Astrocyte of the spinal cord (primary cell): ENCODE results near the gene MPP2.

Experiments
- DNase-seq: peaks from one replicate; pipeline ENCODE4 v3.0.0; 2011; ENCODE audit warnings: low read depth, low spot score
- H3K4me3 ChIP-seq: 2 replicates; pipeline ENCODE4 v1.5.1; 2011; ENCODE audit warnings: low read depth, mild to moderate bottlenecking, low read length, moderate library complexity
- in situ Hi-C: cut with HindIII; loops from 2 replicates; pipeline ENCODE4 v1.10.0; 2017; ENCODE audit warnings: low sequenced_read_pairs
- TF ChIP-seq, protein P1 (sequence below): IDR thresholded peaks from 2 replicates; pipeline ENCODE4 v1.5.1; 2012; ENCODE audit warnings: low read depth, mild to moderate bottlenecking, low read length, inconsistent platforms

The MPP2 gene

DNA sequence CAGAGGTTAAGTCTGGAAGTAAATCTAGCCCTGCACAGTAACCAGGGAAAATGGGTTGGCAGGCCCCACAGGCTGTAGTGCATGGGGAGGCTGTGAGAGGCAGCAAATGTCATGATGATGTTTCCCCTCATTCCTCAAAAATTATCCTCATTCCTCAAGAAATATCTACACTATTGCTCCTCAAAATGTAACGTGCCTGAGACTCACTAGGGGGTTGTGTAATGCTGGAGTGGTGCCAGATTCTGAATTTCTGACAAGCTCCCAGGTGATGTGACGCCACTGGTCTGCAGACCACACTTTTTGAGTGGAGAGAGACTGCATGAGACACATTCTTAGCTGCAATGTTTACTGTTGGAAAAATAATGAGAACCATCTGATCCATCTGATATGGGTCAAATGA, 73.2 kb downstream of the MPP2 start:
- in situ Hi-C loops: no loop called here
- no peak overlapping the region for H3K4me3 ChIP-seq
- TF ChIP-seq, protein P1, sequence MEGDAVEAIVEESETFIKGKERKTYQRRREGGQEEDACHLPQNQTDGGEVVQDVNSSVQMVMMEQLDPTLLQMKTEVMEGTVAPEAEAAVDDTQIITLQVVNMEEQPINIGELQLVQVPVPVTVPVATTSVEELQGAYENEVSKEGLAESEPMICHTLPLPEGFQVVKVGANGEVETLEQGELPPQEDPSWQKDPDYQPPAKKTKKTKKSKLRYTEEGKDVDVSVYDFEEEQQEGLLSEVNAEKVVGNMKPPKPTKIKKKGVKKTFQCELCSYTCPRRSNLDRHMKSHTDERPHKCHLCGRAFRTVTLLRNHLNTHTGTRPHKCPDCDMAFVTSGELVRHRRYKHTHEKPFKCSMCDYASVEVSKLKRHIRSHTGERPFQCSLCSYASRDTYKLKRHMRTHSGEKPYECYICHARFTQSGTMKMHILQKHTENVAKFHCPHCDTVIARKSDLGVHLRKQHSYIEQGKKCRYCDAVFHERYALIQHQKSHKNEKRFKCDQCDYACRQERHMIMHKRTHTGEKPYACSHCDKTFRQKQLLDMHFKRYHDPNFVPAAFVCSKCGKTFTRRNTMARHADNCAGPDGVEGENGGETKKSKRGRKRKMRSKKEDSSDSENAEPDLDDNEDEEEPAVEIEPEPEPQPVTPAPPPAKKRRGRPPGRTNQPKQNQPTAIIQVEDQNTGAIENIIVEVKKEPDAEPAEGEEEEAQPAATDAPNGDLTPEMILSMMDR: no peak
- no peak for DNase-seq

DNA sequence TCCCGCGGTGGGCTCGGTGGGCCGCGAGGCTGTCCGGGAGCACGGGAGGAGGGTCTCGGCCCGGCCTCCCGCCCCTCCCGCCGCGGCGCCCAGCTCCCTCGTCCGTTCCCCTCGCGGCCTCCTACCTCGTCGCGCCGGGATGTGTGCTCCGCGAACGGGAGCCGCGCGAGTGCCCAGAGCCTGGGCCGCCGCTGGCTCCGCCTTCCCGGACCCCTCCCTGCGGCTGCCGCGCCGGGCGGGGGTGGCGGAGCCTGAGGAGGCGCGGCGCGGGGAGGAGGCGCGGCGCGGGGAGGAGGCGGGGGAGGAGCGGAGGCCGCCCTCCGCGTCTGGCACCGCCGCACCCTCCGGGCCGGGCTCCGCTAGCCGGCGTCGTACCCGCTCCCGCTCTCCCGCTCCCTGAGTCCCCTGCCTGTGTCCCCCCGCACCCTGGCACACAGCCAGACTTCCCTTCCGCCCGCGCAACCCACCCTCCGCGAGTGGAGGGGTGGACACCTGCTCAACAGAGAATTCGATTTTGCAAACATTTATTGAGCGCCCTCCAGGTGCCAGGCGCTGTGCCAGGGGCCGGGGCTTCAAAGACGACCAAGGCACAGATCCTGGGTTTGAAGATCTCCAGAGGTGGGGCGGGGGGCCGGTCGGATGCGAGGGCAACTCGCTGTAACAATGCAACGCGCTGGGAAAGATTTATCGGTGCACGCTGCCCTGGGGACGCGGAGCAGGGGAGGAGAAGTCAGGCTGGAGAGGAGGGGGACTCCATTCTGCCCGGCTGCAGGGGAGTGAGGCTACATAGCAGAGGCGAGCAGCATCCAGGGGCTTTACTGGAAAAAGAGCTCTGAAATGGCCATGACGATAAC, 74.1 kb downstream of the MPP2 start, which contains the start of gene MPP3:
TSS of gene MPP3 (minus strand) at position 171 of the 854 bp plus-strand sequence. CDS start 1,240 bp downstream, outside the sequence.
- peak; percentile 56 for DNase-seq
- peak within 1 kb of the TSS; percentile 53 for H3K4me3 ChIP-seq
- in situ Hi-C loops: no loop called here
- TF ChIP-seq, protein P1: no peak

DNA sequence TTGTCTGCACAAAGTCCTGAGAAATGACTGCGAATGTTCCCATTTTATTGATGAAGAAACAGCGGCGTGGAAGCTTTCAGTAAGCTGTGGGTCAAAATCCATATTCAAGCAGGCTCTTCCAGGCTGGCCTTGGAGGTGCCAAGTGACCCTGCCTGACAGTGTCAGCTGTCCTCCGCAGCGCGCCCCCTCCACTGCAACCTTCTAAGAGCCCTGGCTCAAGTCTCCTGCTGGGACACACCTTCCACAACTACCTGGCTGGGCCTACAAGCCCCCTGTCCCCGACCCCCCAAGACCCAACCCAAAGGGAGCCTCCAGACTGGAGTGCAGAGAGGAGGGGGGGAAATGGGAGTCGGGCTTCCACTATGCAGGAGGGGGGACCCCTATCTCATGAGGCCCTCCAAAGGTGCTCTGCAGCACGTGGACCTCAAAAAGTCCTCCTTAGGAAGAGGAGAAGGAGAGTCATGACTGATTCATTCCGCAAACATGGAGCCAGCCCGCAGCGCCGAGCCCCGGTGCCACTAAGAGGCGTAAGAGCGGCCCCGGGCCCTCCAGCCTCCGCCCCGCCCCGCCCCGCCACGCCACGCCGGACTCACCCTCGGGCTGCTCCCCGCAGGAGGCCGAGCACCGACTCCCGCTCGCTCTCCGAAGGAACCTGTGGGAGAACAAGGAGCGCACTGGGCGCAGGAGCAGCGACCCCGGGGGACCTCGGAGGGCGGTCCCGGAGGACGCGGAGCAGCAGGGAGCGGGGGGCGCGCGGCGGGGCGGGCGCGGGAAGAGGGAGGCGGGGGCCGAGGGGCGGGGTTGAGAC, 75.0 kb downstream of the MPP2 start:
- in situ Hi-C loops: no loop called here
- H3K4me3 ChIP-seq: peak overlapping the region; percentile 53
- peak; percentile 73 for DNase-seq
- TF ChIP-seq, protein P1: no peak

DNA sequence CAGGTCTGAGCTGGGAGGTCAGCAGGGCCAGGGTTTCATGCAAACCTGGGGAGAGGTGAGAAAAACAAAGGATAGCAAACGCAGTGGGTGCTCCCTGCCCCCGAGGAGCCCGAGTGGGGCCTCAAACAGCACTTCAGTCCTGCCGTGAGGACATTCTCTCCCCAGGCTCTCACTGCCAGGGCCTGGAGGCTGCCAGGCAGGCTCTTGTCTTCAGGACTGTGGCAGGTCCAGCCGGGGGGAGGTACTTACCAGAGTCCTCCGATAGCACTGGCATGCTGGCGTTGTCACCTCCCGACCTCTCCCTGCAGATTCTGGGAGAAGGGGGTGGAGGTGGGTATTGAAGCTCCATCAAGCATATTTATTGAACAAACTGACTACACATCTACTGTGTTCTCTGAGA, 75.7 kb downstream of the MPP2 start:
- TF ChIP-seq, protein P1: no peak
- DNase-seq: no peak
- in situ Hi-C loops: no loop called here
- no peak overlapping the region for H3K4me3 ChIP-seq

DNA sequence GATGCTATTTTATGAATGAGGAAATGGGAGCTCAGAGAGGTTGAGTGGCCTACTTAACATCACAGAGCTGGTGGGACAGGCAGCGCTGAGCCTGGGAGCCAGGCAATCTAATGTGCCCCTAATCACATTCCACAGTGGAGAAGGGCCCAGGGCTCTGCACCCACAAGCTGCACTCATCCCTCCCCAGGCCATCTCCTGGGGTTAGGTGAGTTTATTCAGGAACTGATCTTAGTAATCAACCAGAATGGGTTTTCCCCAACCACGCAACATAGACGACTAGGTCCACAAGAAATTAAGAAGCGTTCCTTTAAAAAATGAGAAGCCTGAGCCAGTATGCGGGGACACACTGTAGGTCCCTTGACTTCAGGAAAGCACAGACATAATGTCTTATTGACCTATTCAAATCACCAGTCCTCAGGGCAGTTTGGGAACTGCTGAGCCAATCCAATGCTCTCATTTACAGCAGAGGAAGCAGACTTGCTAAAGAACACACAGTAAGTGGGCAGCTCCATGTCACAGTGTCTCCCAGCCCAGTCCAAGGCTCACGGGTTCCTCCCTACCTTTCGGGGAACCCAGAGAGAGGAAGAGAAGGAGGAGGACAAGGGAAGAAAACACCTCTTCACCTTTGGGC, 76.7 kb downstream of the MPP2 start:
- TF ChIP-seq, protein P1: no peak
- DNase-seq: no peak
- in situ Hi-C loops: no loop called here
- no peak overlapping the region for H3K4me3 ChIP-seq

DNA sequence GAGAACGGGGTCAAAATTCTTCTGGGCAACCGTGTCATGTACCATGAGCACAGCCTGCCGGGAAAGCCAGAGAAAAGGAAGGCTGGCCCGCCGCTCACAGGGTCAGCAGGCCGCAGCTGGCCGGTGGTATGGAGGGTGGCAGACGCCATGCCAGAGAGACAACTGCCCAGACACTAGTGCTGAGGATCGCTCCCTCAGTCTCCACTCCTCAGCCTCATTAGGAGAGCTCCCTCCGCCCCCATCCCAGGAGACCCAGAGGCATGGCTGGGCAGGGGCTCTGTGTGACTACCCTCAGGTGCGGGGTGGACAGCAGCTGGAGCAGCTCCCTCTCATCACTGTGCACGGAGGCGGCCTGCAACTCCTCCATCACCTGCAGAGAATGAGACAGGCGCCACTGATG, 77.6 kb downstream of the MPP2 start:
- TF ChIP-seq, protein P1: no peak
- DNase-seq: no peak
- in situ Hi-C loops: no loop called here
- H3K4me3 ChIP-seq: no peak overlapping the region
